Measurements from ENCODE around the gene FAM200C.

FAM200C gene

GRCh38 chr5:160419458-160420330 lies 19.8 kb upstream of the FAM200C start:
- no peak for DNase-seq

DNA sequence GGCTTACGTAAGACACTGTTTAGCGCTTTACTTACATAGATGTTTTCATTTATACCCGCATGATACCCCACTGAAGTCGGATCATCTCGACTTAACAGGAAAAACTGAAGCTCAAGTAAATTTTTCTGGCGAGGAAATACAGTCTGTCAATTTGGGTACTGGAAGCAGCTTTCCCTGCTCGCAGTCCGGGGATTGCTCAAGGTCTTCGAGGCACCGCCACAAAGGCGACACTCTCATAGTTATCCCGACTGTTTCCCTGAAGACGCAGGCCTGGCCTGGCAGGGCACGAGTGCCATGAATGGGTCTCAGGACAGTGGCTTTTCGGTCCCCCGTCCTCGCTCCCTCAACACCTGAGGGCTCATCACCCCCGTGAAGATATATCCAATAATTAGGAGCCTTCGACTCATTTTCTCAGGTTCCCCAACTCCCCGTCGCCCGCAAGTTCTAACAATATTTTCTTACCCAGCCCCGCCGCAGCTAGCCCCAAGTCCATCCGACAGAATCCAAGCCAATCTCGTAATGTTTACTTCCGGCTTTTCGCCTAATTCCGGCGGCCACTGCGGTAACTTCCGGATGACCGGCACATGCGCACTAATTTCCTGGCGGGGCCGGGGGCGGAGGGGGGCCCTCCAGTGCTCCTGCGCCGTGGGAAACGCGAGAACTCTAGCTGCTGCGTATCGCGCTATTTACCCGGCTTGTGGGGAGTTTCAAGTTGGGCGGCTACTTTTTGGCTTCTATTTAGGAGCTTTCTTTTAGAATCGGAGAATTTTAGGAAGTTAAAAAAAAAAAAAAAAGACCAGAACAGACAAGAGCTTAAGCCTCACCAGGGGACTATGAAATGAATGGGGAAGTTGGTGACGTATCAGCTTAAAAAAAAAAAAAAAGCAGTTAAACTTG lies 19.0 kb upstream of the FAM200C start, which contains the start of gene SLU7:
Gene SLU7, minus strand, starts transcription at position 521 of the 897 bp plus-strand sequence. CDS start 3,787 bp downstream, outside the sequence.
- peak; percentile 91 for DNase-seq

- no peak for DNase-seq
Observed at GRCh38 chr5:160398806-160399205, 1.0 kb downstream of the FAM200C start.

DNA sequence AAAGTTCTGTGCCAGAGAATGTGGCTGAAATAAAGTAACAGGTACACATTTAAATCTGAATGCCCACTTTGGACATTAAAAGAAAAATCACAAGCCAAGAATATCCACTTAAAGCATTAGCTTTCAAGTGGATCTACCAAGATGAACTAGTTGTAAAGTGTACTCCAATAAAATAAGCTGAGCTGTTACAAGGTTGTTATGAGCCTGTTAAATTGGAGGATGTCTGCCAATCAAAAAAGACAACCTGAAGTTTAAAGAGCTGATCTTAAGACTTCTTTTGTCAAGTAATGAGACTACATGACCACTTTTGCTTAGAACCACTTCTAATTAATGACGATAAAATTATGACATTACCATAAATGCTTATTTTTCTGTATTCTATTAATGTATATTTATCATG lies 2.4 kb downstream of the FAM200C start:
- DNase-seq, result no peak

DNA sequence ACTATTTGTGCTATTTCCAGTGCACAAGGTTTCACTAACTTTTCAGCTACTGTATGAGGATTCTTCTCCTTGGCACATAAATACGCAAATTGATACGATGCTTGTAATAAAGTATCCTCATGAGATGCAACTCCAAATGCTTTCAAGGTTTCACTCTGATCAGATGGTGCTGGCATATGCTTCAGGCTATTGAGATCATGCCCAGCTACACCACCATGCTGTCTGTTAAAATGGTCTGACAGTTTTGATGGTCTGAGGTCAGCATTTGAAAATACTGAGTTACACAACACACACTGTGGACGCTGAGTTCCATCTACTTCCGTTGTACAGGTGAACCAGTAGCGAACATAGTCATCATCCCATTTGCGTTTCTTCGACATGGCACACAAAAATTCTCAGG lies 4.7 kb downstream of the FAM200C start:
- DNase-seq, result no peak

DNA sequence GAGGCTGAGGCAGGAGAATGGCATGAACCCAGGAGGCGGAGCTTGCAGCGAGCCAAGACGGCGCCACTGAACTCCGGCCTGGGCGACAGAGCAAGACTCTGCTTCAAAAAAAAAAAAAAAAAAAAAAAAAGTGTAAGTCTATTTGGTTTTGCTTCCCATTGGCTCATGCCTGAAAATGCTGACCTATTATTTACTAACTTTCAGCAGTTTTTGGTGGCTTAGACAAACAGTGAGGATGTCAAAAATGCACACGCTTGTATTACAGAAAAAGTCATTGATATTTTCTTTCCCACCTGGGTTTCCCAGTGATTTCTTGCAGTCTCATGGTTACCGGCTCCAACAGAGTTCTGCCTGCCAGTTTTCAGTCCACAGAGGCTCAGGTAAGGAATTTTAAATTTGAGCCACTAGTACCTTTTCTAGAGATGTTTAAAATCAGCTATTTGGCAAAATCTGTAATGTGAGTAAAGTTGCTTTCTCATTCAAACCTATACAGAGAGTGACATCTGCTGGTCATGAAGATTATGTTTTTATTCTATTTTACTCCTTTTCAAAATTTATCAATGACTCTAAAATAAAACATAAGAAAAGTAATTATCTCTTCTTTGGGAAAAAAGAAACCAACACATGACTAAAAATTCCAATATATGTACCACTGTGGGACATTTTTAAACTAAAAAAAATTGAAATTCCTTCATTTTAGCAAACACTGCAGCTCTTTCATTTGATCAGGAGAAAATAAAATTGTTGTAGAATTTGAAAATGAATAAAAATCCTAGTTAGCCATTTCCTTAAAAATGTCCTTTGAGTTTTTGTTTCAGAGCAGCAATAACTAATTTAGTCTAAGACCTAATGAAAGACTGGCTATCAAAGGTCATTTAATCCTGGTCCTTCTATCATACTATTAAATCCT lies 8.8 kb downstream of the FAM200C start:
- DNase-seq, result no peak

GRCh38 chr5:160387445-160387844 lies 12.4 kb downstream of the FAM200C start:
- no peak for DNase-seq

DNA sequence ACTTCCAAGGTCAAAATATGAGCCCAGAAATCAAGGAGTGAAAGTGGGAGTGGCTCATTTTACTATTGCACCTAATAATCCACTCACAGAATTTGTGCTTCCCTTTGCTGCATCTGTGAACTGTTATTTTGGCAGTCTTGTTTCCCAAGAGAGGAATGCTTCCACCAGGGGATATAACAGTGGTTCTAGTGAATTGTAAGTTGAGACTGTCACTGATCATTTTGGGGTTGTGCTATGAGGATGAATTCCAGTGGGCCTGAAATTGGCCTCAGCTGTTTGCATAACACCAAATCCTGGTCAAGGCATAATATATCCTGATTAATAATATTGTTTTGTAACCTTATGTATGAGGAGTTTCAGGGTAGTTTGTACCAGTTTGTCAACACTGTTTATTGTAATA lies 14.4 kb downstream of the FAM200C start:
- no peak for DNase-seq

- DNase-seq, result no peak
Observed at GRCh38 chr5:160384681-160385080, 15.2 kb downstream of the FAM200C start.

DNA sequence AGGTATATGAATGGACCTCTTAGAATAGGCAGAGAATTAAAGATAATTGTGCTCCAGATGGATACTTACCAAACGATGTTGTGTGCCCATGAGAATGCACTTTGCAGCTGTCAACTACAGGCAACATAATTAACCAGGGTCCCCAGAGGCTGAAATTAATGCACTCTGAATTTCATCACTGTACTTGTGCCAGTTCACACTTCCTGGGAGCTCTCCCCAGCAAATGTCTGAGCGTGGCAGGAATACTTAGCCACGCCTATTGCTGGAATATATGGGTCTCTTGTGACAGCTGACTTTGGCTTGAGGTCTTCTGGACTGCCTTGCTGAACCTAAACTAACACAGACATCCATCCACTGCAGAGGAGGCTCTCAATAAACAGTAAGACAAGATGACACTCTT lies 17.5 kb downstream of the FAM200C start:
- DNase-seq, result no peak

DNA sequence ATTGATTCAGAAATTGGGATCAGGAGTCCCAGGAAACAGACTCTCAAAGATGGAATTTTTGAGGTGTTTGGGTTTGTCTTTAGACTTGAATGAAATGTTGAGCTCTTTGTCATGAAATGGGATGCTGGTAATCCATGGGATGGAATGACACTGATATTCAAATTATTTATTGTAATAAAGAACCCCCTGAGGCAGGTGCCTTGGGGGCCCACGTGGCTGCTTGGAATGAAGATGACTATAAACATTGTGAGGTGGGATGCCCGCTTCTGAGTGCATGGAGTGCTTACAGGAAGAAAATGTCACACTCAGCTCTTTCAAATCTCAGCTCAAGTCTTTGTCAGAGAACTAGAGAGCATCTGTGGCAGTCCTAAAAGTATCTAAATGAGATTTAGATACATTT lies 19.8 kb downstream of the FAM200C start:
- no peak for DNase-seq

DNA sequence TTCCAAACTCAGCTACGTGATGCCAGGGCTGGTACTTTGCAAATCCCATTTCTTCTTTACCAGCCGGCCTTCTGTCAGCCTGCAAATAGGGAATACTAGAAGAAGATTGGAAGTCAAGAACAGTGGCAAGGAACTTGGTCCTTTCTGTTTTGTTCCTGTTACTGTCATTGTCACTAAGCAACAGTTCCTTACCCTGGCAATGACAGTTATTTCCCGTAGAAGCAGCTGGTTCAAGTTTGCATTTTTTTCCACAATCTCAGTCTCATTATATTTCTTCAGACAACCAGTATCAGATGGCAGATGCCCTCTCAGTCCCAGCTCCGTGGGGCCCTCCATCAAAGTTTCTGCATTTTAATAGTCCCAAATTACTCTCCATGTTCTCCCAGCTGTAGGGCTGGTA lies 20.3 kb downstream of the FAM200C start:
- DNase-seq, result no peak

DNA sequence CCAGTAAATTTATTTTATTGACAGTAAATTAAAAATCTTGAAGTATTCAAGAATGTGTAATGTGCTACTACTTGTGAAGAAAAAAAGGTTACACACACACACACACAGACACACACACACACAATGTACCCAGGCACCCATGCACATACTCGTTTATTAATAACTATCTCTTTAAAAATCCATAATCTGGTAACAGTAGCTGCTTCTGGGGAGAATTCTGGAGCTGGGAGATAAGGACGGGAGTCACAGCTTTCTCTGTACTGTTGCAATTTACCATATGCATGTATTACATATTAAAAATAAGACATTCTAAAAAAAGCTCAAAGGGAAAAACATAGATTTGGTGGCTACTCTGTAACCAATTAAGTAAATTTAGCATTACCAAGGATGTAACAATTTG lies 21.5 kb downstream of the FAM200C start:
- no peak for DNase-seq

DNA sequence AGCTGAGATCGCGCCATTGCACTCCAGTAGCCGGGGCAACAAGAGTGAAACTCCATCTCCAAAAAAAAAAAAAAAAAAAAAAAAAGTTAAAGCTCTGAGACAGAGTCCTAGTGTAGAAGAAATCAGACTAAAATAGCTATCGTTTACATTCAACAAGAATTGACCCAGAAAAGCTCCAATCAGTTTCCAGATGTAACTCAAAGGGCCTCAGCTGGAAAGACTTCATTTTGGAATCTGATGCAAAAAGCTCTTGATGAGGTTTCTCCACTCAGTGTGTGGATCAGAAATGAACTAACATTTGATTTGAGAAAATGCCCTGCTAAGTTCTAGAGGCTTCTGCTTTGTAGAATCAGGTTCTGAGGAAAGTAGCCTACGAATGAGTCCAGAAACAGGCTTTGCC lies 22.2 kb downstream of the FAM200C start:
- DNase-seq, result no peak

- no peak for DNase-seq
Observed at GRCh38 chr5:160376416-160376815, 23.4 kb downstream of the FAM200C start.

- DNase-seq, result no peak
Observed at GRCh38 chr5:160375701-160376100, 24.2 kb downstream of the FAM200C start.

- DNase-seq, result no peak
Observed at GRCh38 chr5:160375166-160375565, 24.7 kb downstream of the FAM200C start.

DNA sequence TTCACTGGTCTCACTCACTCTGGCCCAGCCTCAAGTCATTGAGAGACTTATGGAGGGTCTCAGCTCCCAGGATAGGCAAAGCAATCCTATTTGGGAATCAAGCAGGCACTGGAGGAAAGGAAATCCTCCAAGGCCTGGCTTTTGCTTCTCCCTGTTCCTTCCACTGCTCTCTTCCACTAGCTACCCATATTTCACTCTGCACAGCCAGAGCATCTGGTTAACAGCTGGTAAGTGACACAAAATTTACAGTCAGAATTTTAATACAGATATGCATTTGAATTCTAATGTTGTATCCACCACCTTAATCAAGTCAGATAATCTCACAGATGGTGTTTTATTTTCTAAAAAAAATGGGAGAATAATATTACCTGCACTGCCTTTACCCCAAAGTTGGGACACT lies 28.6 kb downstream of the FAM200C start:
- DNase-seq, result no peak

DNA sequence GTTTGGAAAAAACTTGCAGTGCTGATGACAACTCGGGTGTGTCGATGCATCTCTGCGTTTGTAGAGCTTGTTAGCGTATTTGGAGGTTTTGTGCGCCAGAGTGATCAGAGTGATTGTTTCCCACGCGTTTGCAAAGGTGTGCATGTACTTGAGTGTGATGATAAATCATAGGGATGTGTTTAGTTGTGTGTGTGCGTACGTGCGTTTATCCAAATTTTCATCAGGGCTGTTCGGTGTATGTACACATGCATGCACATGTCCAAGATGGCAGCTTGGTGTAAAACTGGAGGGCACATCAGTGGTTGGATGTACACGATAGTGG lies 29.2 kb downstream of the FAM200C start:
- no peak for DNase-seq

GRCh38 chr5:160369990-160370712 lies 29.7 kb downstream of the FAM200C start, which contains the start of gene C1QTNF2:
Gene C1QTNF2 (minus strand): TSS chr5:160370626. CDS start chr5:160355011, 15,615 bp downstream.
- DNase-seq, result no peak

- DNase-seq, result no peak
Observed at GRCh38 chr5:160367885-160368284, 32.0 kb downstream of the FAM200C start.

- no peak for DNase-seq
Observed at GRCh38 chr5:160367261-160367660, 32.6 kb downstream of the FAM200C start.
